Nasal cavity respiratory epithelium epithelial cell of viscerocranial mucosa (primary cell): ENCODE data around the gene NBPF26. TPM values are rescaled to one million over a fixed set of nuclear protein-coding genes. Genes with fewer than 3 reads are reported as not detected.

Source experiments
- total RNA-seq: library from RNA; depleted of rRNA; stranded (reverse); fragments of >200 nt; gene quantifications from 2 replicates; pipeline ENCODE4 v1.2.3, GENCODE V29; 2014

NBPF26 gene
- 28.0 and 40.2 TPM in 2 replicates for total RNA-seq

DNA sequence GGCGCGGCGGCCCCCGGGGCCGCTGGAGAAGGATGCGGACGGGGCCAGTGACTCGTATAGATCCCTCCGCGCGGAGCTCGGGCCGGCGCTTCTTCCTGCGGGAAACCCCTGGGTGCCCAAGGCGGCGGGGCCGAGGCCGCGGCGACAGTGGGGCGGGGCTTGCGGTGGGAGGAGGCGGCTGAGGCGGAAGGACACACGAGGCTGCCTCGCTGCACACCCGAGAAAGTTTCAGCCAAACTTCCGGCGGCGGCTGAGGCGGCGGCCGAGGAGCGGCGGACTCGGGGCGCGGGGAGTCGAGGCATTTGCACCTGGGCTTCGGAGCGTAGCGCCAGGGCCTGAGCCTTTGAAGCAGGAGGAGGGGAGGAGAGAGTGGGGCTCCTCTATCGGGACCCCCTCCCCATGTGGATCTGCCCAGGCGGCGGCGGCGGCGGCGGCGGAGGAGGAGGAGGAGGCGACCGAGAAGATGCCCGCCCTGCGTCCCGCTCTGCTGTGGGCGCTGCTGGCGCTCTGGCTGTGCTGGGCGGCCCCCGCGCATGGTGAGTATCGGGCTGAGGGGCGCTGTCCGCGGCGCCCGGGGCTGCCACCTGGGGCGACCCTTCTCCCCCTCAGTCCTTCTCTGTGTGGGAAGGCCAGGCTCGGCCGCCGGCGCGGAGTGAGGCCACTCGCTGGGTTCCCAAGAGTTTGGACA lies at the start of gene NBPF26:
Gene NBPF26, plus strand, starts transcription at position 231 of the 688 bp plus-strand sequence.

Other genes starting within 250 kb of the NBPF26 start
- gene PPIAL4A, start 165.8 kb downstream of the NBPF26 start, total RNA-seq, result not detected in 2 replicates